Panc1 (cell line): ENCODE data around the gene ZNF236. TPM values are rescaled to one million over a fixed set of nuclear protein-coding genes. Genes with fewer than 3 reads are reported as not detected.

Experiments
- ATAC-seq: fragments of 200-7000 bp; cut with Tn5 transposase; 2 replicates; pipeline ENCODE4 v1.9.1; 2020; ENCODE audit warnings: mild to moderate bottlenecking, moderate library complexity
- BruUV-seq: library from RNA; stranded (reverse); fragments of 400-500 nt; replicated peaks from 2 replicates; lab custom pipeline; 2021; lab: Mats Ljungman, UMichigan
- CTCF ChIA-PET: fragments of 300-600 bp; sonication (Branson Sonifier 250); formaldehyde crosslinking; loops from one replicate; lab custom pipeline; 2022; ENCODE audit warnings: antibody characterized with exemption; lab: Charles Lee
- POLR2A ChIA-PET: fragments of 300-600 bp; sonication (Branson Sonifier 250); formaldehyde crosslinking; loops from one replicate; lab custom pipeline; 2022; ENCODE audit warnings: antibody characterized with exemption; lab: Charles Lee
- DNase-seq: peaks from one replicate; pipeline ENCODE4 v3.0.0-alpha.2; 2010; ENCODE audit warnings: low read depth, low spot score
- H3K27ac ChIP-seq: 2 replicates; pipeline ENCODE4 v1.5.1; 2011; ENCODE audit warnings: mild to moderate bottlenecking, low read length, inconsistent platforms
- H3K27me3 ChIP-seq: fragments of 200-500 bp; sonication (Bioruptor generic); 2 replicates; pipeline ENCODE4 v1.6.0; 2014; ENCODE audit warnings: low read length, inconsistent platforms; ENCODE audit not compliant: control insufficient read depth, insufficient read depth
- H3K36me3 ChIP-seq: fragments of 200-500 bp; sonication (Bioruptor generic); 2 replicates; pipeline ENCODE4 v1.5.1; 2014; ENCODE audit warnings: inconsistent platforms, mild to moderate bottlenecking, low read length, moderate library complexity; ENCODE audit not compliant: control insufficient read depth, insufficient read depth
- H3K4me1 ChIP-seq: 2 replicates; pipeline ENCODE4 v1.5.1; 2011; ENCODE audit warnings: inconsistent platforms, mild to moderate bottlenecking, low read length, moderate library complexity; ENCODE audit not compliant: control insufficient read depth, insufficient read depth
- H3K4me3 ChIP-seq, 2 experiments: 2 replicates each; pipeline ENCODE4 v1.5.1; 2011 to 2012; ENCODE audit warnings: low read depth in 2 of 2, low read length in 2 of 2, mild to moderate bottlenecking in 2 of 2, inconsistent platforms in 1 of 2, moderate library complexity in 1 of 2
- H3K9me3 ChIP-seq: fragments of 200-500 bp; sonication (Bioruptor generic); 2 replicates; pipeline ENCODE4 v1.5.1; 2014; ENCODE audit warnings: low read depth, mild to moderate bottlenecking, inconsistent platforms, low read length, moderate library complexity; ENCODE audit not compliant: control insufficient read depth, insufficient read depth
- POLR2AphosphoS5 ChIP-seq: IDR thresholded peaks from 2 replicates; pipeline ENCODE4 v1.6.1; 2012; ENCODE audit warnings: mild to moderate bottlenecking, low read depth, low read length, moderate library complexity
- SIN3A ChIP-seq: IDR thresholded peaks from 2 replicates; pipeline ENCODE4 v1.6.1; 2012; ENCODE audit warnings: low read depth, mild to moderate bottlenecking, low read length, moderate library complexity, borderline replicate concordance; ENCODE audit not compliant: insufficient read depth
- TCF7L2 ChIP-seq: IDR thresholded peaks from 2 replicates; pipeline ENCODE4 v1.6.1; 2011; ENCODE audit warnings: mild to moderate bottlenecking, low read depth, low read length, inconsistent platforms
- in situ Hi-C: cut with HindIII; loops from 2 replicates; pipeline ENCODE4 v1.10.0; 2016; ENCODE audit warnings: low sequenced_read_pairs, low pct_unique_long_range_greater_than_20kb
- intact Hi-C: fragments of 100-400 bp; cut with micrococcal nuclease; formaldehyde crosslinking; loops from one replicate; pipeline ENCODE4 v1.10.0; 2022; ENCODE audit not compliant: unreplicated experiment
- total RNA-seq: library from RNA; stranded (reverse); gene quantifications from one replicate; pipeline ENCODE4 v1.2.1, GENCODE V29; 2021; ENCODE audit not compliant: unreplicated experiment
- TF ChIP-seq, protein P1 (sequence below): fragments of 450-650 bp; IDR thresholded peaks from 2 replicates; pipeline ENCODE4 v1.5.1; 2017; ENCODE audit warnings: mild to moderate bottlenecking
- TF ChIP-seq, protein P2 (sequence below), 2 experiments: IDR thresholded peaks; 2 replicates each; pipeline ENCODE4 v1.6.1; 2011 to 2012; ENCODE audit warnings: low read depth in 2 of 2, control low read depth in 1 of 2, low read length in 1 of 2, mild to moderate bottlenecking in 1 of 2, moderate library complexity in 1 of 2; ENCODE audit not compliant: insufficient read depth in 1 of 2

ZNF236 gene
- total RNA-seq, 1 experiment from 2014 or later = 32.2 TPM

GRCh38 chr18:76788571-76789317 is 33.6 kb upstream of the ZNF236 start:
- no peak overlapping the region for H3K4me3 ChIP-seq
- TF ChIP-seq SIN3A (no peak), POLR2AphosphoS5 (no peak), TCF7L2 (no peak)
- TF ChIP-seq, protein P1, sequence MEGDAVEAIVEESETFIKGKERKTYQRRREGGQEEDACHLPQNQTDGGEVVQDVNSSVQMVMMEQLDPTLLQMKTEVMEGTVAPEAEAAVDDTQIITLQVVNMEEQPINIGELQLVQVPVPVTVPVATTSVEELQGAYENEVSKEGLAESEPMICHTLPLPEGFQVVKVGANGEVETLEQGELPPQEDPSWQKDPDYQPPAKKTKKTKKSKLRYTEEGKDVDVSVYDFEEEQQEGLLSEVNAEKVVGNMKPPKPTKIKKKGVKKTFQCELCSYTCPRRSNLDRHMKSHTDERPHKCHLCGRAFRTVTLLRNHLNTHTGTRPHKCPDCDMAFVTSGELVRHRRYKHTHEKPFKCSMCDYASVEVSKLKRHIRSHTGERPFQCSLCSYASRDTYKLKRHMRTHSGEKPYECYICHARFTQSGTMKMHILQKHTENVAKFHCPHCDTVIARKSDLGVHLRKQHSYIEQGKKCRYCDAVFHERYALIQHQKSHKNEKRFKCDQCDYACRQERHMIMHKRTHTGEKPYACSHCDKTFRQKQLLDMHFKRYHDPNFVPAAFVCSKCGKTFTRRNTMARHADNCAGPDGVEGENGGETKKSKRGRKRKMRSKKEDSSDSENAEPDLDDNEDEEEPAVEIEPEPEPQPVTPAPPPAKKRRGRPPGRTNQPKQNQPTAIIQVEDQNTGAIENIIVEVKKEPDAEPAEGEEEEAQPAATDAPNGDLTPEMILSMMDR = no peak
- TF ChIP-seq, protein P2, sequence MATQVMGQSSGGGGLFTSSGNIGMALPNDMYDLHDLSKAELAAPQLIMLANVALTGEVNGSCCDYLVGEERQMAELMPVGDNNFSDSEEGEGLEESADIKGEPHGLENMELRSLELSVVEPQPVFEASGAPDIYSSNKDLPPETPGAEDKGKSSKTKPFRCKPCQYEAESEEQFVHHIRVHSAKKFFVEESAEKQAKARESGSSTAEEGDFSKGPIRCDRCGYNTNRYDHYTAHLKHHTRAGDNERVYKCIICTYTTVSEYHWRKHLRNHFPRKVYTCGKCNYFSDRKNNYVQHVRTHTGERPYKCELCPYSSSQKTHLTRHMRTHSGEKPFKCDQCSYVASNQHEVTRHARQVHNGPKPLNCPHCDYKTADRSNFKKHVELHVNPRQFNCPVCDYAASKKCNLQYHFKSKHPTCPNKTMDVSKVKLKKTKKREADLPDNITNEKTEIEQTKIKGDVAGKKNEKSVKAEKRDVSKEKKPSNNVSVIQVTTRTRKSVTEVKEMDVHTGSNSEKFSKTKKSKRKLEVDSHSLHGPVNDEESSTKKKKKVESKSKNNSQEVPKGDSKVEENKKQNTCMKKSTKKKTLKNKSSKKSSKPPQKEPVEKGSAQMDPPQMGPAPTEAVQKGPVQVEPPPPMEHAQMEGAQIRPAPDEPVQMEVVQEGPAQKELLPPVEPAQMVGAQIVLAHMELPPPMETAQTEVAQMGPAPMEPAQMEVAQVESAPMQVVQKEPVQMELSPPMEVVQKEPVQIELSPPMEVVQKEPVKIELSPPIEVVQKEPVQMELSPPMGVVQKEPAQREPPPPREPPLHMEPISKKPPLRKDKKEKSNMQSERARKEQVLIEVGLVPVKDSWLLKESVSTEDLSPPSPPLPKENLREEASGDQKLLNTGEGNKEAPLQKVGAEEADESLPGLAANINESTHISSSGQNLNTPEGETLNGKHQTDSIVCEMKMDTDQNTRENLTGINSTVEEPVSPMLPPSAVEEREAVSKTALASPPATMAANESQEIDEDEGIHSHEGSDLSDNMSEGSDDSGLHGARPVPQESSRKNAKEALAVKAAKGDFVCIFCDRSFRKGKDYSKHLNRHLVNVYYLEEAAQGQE (IDR thresholded peaks at IDR 0.05; ENCODE audit: insufficient read depth in 1 of 2, low read depth in 2 of 2, low read length in 1 of 2) = no peak
- H3K36me3 ChIP-seq = no peaks in the 10 kb centered on the region
- DNase-seq (no peak), ATAC-seq (no peak)
- H3K9me3 ChIP-seq = peaks cover 14% of the 10 kb centered on the region; the same call in 1 of the 2 replicates
- ChIA-PET POLR2A (no interaction called here), CTCF (interaction anchor here (1.5 kb wide), 1 partner anchor 15 kb away, joined by 3 read pairs; no protein-coding TSS in a partner anchor)
- intact Hi-C loops (no loop called here), in situ Hi-C loops (no loop called here)
- H3K4me1 ChIP-seq = no peaks in the 10 kb centered on the region
- H3K27ac ChIP-seq = no peak overlapping the region
- no TSS peak for BruUV-seq
- H3K27me3 ChIP-seq = peaks cover 7% of the 10 kb centered on the region; the same call in 1 of the 2 replicates

DNA sequence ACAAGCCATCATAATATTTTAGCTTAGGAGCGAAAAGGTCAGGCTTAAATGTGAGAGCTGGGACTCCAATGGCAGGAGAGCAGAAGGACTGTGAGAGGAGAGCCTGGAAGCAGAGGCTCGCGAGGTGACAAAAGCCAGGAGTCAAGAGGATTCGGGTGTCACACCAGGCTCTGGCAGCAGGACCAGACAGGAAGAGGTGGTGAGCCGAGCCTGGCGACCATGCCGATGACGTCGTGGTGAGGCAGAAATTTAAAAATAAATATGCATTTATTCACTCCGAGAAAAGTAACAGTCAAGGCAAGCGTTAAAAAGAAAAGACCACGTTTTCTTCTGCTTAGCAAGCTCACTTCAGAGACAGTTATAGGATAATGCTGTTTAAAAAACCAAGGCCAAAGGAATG is 31.3 kb upstream of the ZNF236 start:
- CTCF ChIA-PET = no interaction called here
- Histone ChIP-seq H3K27me3 (no peaks in the 10 kb centered on the region; the same call in 1 of the 2 replicates), H3K27ac (no peak overlapping the region), H3K36me3 (no peaks in the 10 kb centered on the region), H3K9me3 (peaks cover 14% of the 10 kb centered on the region; the same call in 1 of the 2 replicates), H3K4me1 (no peaks in the 10 kb centered on the region), H3K4me3 (no peak overlapping the region)
- intact Hi-C loops (no loop called here), in situ Hi-C loops (no loop called here)
- no peak for DNase-seq
- POLR2A ChIA-PET = no interaction called here
- no peak for ATAC-seq
- TF ChIP-seq TCF7L2 (no peak), POLR2AphosphoS5 (no peak), SIN3A (no peak)
- TF ChIP-seq, protein P2 (IDR thresholded peaks at IDR 0.05; ENCODE audit: insufficient read depth in 1 of 2, low read depth in 2 of 2, low read length in 1 of 2) = no peak
- TF ChIP-seq, protein P1 = no peak
- no TSS peak for BruUV-seq
